BE2C (cell line): ENCODE data around the gene MAPKAPK2.

Experiments used
- DNase-seq: peaks from one replicate; pipeline ENCODE4 v3.0.0-alpha.2; 2020
- H3K27me3 ChIP-seq: fragments of 250-450 bp; sonication (Bioruptor Pico); 2 replicates; pipeline ENCODE4 v1.5.1; 2020; ENCODE audit warnings: mild to moderate bottlenecking
- H3K36me3 ChIP-seq: fragments of 250-450 bp; sonication (Bioruptor Pico); 2 replicates; pipeline ENCODE4 v1.5.1; 2020; ENCODE audit warnings: mild to moderate bottlenecking
- H3K4me1 ChIP-seq: fragments of 250-450 bp; sonication (Bioruptor Pico); 2 replicates; pipeline ENCODE4 v1.5.1; 2020
- H3K4me3 ChIP-seq: 2 replicates; pipeline ENCODE4 v1.5.1; 2011; ENCODE audit warnings: low read depth, low read length
- H3K9me3 ChIP-seq: fragments of 250-450 bp; sonication (Bioruptor Pico); 2 replicates; pipeline ENCODE4 v1.5.1; 2020
- CTCF ChIP-seq: IDR thresholded peaks from 2 replicates; pipeline ENCODE4 v1.5.1; 2012; ENCODE audit warnings: mild to moderate bottlenecking, low read depth, low read length

Gene MAPKAPK2

GRCh38 chr1:206643118-206643698 lies 41.5 kb upstream of the MAPKAPK2 start:
- Histone ChIP-seq H3K27me3 (no peaks in the 10 kb centered on the region), H3K9me3 (no peaks in the 10 kb centered on the region), H3K36me3 (peaks cover 8% of the 10 kb centered on the region), H3K4me3 (no peak overlapping the region), H3K4me1 (no peaks in the 10 kb centered on the region)
- no peak for TF ChIP-seq CTCF
- no peak for DNase-seq

DNA sequence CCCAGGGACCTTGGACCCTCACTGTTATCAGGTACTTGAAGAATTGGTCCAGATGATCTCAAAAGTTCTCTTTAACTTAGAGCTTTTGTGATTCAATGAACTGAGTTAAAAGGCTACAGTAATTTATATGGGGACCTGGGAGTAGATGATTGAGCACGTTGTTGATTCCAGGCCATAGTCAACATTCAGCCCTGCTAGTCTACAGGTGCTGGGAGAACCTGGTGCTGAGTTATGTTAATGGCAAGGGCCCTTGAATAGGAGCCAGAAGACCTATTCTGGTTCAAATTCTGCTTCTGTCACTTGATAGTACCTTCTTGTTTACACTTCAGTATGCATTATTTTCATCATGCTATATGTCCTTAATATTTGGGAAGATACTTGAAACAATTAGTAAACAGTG lies 38.2 kb upstream of the MAPKAPK2 start:
- no peak overlapping the region for H3K4me3 ChIP-seq
- DNase-seq: no peak
- H3K27me3 ChIP-seq: no peaks in the 10 kb centered on the region
- TF ChIP-seq CTCF: no peak
- H3K9me3 ChIP-seq: no peaks in the 10 kb centered on the region
- H3K4me1 ChIP-seq: no peaks in the 10 kb centered on the region
- H3K36me3 ChIP-seq: peaks cover 14% of the 10 kb centered on the region

DNA sequence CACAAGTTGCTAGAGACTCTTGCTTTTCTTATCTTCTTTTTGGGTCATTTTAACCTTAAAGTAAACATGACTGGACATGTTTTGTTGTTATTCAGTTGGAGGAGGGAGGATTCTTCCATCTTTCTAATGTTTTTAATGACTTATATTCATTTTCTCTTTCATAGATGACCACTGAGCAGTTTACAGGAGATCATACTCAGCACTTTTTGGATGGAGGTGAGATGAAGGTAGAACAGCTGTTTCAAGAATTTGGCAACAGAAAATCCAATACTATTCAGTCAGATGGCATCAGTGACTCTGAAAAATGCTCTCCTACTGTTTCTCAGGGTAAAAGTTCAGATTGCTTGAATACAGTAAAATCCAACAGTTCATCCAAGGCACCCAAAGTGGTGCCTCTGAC lies 37.5 kb upstream of the MAPKAPK2 start:
- no peak for TF ChIP-seq CTCF
- DNase-seq: no peak
- Histone ChIP-seq H3K4me3 (no peak overlapping the region), H3K36me3 (peaks cover 18% of the 10 kb centered on the region), H3K4me1 (no peaks in the 10 kb centered on the region), H3K9me3 (no peaks in the 10 kb centered on the region), H3K27me3 (no peaks in the 10 kb centered on the region)

- Histone ChIP-seq H3K4me1 (no peaks in the 10 kb centered on the region), H3K4me3 (no peak overlapping the region), H3K36me3 (peaks cover 18% of the 10 kb centered on the region), H3K27me3 (no peaks in the 10 kb centered on the region), H3K9me3 (no peaks in the 10 kb centered on the region)
- no peak for DNase-seq
- no peak for TF ChIP-seq CTCF
Observed at GRCh38 chr1:206649261-206649921, 35.3 kb upstream of the MAPKAPK2 start.

DNA sequence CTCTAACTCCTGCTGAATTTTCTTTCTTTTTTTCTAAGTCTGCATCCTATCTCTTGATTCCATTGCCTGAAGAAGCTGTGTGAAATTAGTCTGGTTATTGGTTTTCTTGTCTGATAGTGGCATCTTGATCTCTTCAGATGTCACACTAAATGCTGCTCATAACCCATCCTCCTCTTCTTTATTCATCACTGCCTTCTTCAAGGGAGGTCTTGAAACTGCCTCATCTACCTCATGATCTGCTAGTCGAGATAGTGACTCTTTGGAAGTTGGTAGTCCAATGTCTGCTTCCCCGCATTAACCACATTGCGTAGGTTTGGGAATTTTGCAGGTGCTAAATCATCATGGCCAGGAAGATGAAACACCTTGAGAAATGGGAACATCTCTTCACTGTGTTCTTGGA lies 33.7 kb upstream of the MAPKAPK2 start:
- TF ChIP-seq CTCF: no peak
- Histone ChIP-seq H3K36me3 (peaks cover 15% of the 10 kb centered on the region), H3K4me1 (peaks cover 12% of the 10 kb centered on the region), H3K27me3 (no peaks in the 10 kb centered on the region), H3K4me3 (no peak overlapping the region), H3K9me3 (no peaks in the 10 kb centered on the region)
- DNase-seq: no peak
